Chondrocyte (in vitro differentiated cells): ENCODE results near the gene CDS1. TPM values are rescaled to one million over a fixed set of nuclear protein-coding genes. Genes with fewer than 3 reads are reported as not detected.

Experiments
- DNase-seq: peaks from one replicate; pipeline ENCODE4 v3.0.0; 2021; ENCODE audit warnings: mixed read lengths, low spot score
- H3K27ac Mint-ChIP-seq: one replicate; pipeline ENCODE4 v1.8.0; 2021; ENCODE audit warnings: mild to moderate bottlenecking, moderate library complexity, mixed read lengths; ENCODE audit not compliant: unreplicated experiment
- H3K27me3 Mint-ChIP-seq: 2 replicates; pipeline ENCODE4 v1.8.0; 2021; ENCODE audit warnings: low read depth, mixed read lengths
- H3K36me3 Mint-ChIP-seq: 2 replicates; pipeline ENCODE4 v1.8.0; 2021; ENCODE audit warnings: low read depth, mixed read lengths
- H3K4me1 Mint-ChIP-seq: 2 replicates; pipeline ENCODE4 v1.8.0; 2021; ENCODE audit warnings: low read depth, mild to moderate bottlenecking, mixed read lengths
- H3K4me3 Mint-ChIP-seq: one replicate; pipeline ENCODE4 v1.8.0; 2021; ENCODE audit warnings: mild to moderate bottlenecking, moderate library complexity, mixed read lengths; ENCODE audit not compliant: unreplicated experiment
- H3K9me3 Mint-ChIP-seq: 2 replicates; pipeline ENCODE4 v1.8.0; 2021; ENCODE audit warnings: low read depth, mixed read lengths
- total RNA-seq: library from RNA; stranded (reverse); gene quantifications from 3 replicates; pipeline ENCODE4 v1.2.1, GENCODE V29; 2021
- TF ChIP-seq, protein P1 (sequence below): fragments of 200-600 bp; sonication (generic); IDR thresholded peaks from 2 replicates; pipeline ENCODE4 v1.5.0; 2021; ENCODE audit warnings: antibody characterized with exemption, mild to moderate bottlenecking, moderate library complexity

The CDS1 gene
- total RNA-seq, 1 donor from 2014 or later: 0.30 TPM

GRCh38 chr4:84563002-84563401 lies 19.9 kb upstream of the CDS1 start:
- TF ChIP-seq, protein P1, sequence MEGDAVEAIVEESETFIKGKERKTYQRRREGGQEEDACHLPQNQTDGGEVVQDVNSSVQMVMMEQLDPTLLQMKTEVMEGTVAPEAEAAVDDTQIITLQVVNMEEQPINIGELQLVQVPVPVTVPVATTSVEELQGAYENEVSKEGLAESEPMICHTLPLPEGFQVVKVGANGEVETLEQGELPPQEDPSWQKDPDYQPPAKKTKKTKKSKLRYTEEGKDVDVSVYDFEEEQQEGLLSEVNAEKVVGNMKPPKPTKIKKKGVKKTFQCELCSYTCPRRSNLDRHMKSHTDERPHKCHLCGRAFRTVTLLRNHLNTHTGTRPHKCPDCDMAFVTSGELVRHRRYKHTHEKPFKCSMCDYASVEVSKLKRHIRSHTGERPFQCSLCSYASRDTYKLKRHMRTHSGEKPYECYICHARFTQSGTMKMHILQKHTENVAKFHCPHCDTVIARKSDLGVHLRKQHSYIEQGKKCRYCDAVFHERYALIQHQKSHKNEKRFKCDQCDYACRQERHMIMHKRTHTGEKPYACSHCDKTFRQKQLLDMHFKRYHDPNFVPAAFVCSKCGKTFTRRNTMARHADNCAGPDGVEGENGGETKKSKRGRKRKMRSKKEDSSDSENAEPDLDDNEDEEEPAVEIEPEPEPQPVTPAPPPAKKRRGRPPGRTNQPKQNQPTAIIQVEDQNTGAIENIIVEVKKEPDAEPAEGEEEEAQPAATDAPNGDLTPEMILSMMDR: no peak
- no peak overlapping the region for H3K27ac Mint-ChIP-seq
- H3K4me1 Mint-ChIP-seq: no peaks in the 10 kb centered on the region
- no peak overlapping the region for H3K4me3 Mint-ChIP-seq
- peaks cover 25% of the 10 kb centered on the region for H3K27me3 Mint-ChIP-seq
- no peaks in the 10 kb centered on the region for H3K9me3 Mint-ChIP-seq
- no peak for DNase-seq
- H3K36me3 Mint-ChIP-seq: no peaks in the 10 kb centered on the region

DNA sequence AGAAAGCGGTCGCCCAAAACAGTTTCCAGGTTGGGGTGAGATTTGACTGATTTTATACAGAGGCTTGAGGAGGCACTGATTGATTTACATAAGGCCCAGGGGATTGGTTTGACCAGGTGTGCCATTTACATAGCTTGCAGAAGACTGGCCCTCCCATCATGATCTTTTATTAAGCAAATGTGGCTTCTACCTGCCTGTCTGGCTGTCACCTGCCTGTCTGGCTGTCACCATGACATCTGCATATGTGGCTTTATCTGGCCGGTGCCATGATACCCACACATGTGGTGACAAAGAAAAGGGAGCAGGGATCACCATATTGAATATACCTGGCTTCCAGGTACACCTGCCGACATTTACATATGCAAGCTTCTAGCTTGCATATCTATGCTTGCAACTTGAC lies 17.0 kb upstream of the CDS1 start:
- DNase-seq: no peak
- Mint-ChIP-seq H3K27me3 (peaks cover 35% of the 10 kb centered on the region), H3K36me3 (no peaks in the 10 kb centered on the region), H3K9me3 (no peaks in the 10 kb centered on the region), H3K4me1 (peaks cover 5% of the 10 kb centered on the region), H3K27ac (no peak overlapping the region), H3K4me3 (no peak overlapping the region)
- TF ChIP-seq, protein P1: no peak

- H3K4me1 Mint-ChIP-seq: peaks cover 5% of the 10 kb centered on the region
- H3K36me3 Mint-ChIP-seq: no peaks in the 10 kb centered on the region
- H3K9me3 Mint-ChIP-seq: no peaks in the 10 kb centered on the region
- DNase-seq: no peak
- peaks cover 27% of the 10 kb centered on the region for H3K27me3 Mint-ChIP-seq
- TF ChIP-seq, protein P1: no peak
- no peak overlapping the region for H3K4me3 Mint-ChIP-seq
- H3K27ac Mint-ChIP-seq: no peak overlapping the region
Measured at GRCh38 chr4:84568496-84568895, 14.4 kb upstream of the CDS1 start.

DNA sequence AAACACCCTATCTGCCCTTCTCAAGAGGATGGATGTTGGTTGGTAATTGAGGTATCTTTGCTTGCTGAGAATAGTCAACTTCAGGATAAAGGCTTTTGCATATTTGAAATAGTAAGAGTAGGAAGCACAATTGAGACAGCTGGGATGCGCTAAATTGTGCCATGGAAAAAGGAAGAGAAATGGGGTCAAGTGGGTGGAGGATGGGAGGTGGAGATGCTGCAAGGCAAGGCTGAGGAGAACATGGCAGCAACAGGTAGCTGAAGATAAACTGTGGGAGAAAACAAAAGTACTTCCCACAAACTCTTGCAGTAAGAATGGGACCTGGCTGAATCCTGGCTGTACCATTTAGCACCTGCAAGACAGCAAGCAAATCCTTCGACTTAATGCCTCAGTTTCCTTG lies 13.9 kb upstream of the CDS1 start:
- Mint-ChIP-seq H3K9me3 (no peaks in the 10 kb centered on the region), H3K27me3 (peaks cover 27% of the 10 kb centered on the region), H3K4me1 (peaks cover 5% of the 10 kb centered on the region), H3K36me3 (no peaks in the 10 kb centered on the region), H3K27ac (no peak overlapping the region), H3K4me3 (no peak overlapping the region)
- TF ChIP-seq, protein P1: no peak
- no peak for DNase-seq

- H3K27ac Mint-ChIP-seq: no peak overlapping the region
- H3K4me1 Mint-ChIP-seq: peaks cover 5% of the 10 kb centered on the region
- H3K36me3 Mint-ChIP-seq: no peaks in the 10 kb centered on the region
- TF ChIP-seq, protein P1: no peak
- DNase-seq: no peak
- no peak overlapping the region for H3K4me3 Mint-ChIP-seq
- H3K9me3 Mint-ChIP-seq: no peaks in the 10 kb centered on the region
- H3K27me3 Mint-ChIP-seq: peaks cover 18% of the 10 kb centered on the region
Measured at GRCh38 chr4:84573385-84574068, 9.4 kb upstream of the CDS1 start.
